Stimulated activated CD4-positive, alpha-beta T cell treated with anti-CD3 and anti-CD28 coated beads, Interleukin-12 subunit alpha, Interleukin-12 subunit beta, amount 100 ng/mL, for 48 hours (primary cell): ENCODE measurements around the gene TMEM116.
"Not testable (repeated sequence)": the region's sequence is repeated elsewhere in the genome, so short reads cannot be mapped to it uniquely, and the experiment has no call there.

Source experiments
- DNase-seq, 3 donors: peaks; one replicate each; pipeline ENCODE4 v3.0.0-alpha.2; 2020; ENCODE audit warnings: low read depth in 2 of 3, low spot score in 1 of 3

The TMEM116 gene

DNA sequence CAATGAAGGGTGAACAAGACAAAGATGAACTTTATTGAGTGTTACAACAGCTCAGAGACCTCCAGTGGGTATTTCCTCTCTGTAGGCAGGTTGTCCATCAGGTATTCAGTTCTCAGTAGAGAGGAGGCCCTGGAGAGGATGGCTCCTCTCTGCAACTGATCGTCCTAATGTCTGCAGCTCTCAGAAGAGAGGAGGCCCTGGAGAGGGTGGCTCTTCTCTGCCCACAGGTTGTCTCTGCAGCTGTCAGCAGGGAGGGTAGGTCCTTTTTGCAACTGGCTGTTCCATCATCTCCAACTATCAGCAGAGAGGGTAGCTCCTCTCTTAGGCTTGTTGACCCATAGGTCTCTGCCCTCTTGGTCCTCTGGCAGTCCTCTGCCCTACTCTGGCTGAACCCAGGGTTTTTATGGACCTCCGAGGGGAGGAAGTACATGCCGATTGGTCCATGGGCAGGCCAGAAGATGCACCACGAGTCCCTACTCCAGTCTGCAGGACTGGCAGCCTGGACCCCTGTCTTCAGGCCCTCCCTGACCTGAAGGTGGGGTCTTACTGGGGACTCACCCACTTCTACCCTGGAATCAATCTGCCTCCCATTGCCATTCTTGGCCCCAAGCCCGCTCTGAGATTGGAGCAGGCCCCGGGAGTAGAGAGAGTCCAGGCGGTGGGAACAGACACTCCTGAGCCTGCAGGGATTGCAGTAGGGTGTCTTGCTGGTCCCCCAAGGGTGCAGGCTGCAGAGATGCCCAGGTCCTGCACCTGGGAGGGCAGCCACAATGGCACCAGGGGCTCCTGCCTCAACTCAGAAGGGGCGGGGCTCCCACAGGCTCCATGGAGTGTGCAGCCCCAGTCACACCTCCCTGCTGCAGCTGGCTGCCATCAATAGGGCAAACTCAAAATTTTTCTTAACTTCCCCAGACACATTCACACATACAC is 2.3 kb downstream of the TMEM116 start:
- no peak for DNase-seq

DNA sequence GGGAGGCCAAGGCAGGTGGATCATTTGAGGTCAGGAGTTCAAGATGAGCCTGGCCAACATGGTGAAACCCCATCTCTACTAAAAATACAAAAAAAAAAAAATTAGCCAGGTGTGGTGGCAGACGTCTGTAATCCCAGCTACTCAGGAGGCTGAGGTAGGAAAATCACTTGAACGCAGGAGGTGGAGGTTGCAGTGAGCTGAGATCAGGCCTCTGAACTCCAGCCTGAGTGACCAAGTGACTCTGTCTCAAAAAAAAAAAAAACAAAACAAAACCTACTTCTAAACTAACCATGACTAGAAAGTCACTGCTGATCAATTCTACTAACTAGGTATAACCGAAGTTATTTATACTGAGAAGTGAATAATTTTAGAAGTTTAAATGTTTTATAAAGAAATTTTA is 3.4 kb downstream of the TMEM116 start:
- not testable (repeated sequence) for DNase-seq

DNA sequence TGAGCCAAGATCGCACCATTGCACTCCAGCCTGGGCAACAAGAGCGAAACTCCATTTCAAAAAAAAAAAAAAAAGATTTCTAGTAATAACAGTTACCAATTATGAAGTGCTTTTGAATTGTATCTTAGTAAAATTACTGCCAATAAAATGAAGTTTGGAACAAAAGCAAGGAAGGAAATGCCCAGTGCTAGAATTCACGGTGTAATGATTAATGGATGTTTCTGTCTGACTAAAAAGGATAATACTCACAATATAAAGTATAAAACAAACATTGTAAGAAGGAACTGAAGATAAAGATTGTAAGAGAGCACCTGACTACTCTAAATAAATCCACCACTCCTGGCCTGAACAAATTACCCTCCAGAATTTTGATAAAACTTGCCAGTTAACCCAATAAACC is 4.0 kb downstream of the TMEM116 start:
- no peak for DNase-seq

DNA sequence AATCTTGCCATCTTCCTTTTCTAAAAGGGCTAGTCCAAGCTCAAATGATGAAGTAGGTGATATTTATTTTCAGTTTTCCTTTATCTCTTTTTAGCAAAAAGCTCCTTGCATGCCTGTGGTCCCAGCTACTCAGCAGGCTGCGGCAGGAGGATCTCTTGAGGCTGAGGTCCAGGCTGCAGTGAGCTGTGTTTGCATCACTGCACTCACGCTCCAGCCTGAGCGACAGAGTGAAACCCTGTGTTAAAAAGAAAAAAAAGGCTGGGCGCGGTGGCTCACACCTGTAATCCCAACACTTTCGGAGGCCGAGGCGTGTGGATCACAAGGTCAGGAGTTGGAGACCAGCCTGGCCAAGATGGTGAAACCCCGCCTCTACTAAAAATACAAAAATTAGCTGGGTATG is 5.0 kb downstream of the TMEM116 start:
- DNase-seq = no peak

DNA sequence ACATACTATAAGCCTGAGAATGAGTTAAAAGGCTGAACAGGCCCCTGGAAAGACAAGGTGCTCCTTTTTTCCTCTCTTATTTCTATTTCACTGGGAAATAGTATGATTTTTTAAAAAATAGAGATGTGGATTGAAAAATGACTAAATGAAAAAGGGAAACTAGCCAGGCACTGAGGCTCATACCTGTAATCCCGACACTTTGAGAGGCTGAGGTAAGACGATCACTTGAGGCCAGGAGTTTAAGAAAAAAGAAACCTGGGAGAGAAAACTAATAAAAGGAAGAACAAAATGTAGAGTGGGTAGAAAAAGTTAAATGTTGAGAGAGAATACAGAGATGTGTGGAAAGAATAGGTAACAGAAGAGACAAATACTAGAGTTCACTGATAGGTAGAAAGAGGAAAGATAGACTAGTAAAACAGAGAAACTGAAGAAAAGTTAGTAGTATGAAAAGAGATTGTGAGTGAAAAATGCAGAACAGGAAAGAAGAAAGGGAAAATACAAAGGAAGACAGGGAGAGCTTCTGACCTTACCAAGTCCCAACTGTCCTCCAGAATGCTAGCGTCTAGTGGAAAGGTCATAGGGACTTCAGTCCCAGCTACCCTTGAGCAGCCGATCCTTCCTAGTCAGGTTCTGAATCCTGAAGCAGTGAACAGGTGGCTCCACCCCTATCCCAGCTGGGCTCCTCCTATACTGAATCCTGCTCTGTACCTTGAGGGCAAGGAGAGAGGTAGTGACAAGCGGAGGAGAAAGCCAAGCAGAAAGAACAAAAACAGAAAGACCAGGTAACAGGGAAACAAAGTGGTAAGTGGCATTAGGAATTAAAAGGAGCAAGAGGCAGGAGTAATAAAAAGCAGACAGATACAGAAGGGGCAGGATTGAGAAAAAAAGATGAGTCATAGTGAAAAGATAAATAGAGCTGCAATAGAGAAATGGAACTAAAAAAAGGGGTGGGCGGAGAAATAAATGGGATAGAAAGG is 7.3 kb downstream of the TMEM116 start:
- DNase-seq = no peak

DNA sequence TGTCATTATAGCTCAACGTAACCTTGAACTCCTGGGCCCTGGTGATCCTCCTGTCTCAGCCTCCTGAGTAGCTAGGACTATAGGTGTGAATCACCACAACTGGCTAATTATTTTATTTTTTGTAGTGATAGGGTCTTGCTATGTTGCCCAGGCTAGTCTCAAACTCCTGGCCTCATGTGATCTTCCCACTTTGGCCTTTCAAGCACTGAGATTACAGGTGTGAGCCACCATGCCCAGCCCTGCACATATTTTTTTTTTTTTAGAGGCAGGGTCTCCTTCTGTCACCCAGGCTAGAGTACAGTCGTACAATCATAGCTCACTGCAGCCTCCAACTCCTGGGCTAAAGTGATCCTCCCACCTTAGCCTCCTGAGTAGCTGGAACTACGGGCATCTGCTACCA is 8.9 kb downstream of the TMEM116 start:
- DNase-seq = no peak

DNA sequence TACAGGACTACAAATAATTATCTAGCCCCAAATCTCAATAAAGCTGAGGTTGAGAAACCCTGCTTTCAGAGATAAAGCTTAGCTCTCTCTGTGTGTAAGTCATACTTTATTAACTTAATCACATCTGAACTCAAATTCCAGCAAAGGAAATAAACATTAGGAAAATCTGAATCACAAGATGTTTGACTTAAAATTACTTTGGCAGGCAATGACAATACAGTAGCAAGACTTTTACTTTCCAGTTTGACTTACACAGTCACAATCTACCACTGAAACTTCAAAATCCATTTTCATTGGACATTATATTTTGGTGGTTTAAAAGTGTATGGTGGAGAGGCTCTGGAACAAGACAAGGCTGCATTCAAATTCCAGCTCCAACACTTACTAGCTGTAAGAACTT is 11.4 kb downstream of the TMEM116 start:
- DNase-seq = no peak

DNA sequence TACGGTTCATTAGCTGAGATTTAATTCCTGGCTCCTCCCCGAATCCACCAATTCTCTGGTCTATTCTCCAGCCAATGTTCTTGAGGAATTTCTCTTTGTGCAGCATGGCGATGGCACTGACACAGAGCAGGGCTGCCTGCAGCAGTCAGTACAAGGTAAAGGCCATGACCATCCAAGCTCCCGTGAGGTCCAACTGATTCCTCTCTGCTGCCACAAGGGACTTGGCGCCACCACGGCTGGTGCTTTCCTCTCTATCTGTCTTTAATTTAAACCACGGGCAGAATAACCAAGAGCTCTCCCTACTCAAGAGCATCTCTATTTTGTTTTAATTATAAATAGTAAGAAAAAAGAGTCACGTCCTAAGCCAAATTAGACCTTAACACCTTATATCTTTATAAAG is 12.1 kb downstream of the TMEM116 start:
- no peak for DNase-seq

DNA sequence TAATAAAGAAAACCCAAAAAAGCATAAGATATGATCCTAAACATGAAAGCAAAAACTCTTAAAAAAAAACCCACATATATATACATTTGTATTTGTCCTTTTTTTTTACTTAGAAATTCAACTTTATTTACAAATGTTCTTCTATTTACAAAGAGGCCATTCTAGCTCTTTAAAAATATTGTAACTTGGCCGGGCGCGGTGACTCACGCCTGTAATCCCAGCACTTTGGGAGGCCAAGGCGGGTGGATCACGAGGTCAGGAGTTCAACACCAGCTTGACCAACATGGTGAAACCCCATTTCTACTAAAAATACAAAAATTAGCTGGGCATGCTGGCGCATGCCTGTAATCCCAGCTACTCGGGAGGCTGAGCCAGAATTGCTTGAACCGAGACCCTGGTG is 13.8 kb downstream of the TMEM116 start:
- DNase-seq = not testable (repeated sequence)

DNA sequence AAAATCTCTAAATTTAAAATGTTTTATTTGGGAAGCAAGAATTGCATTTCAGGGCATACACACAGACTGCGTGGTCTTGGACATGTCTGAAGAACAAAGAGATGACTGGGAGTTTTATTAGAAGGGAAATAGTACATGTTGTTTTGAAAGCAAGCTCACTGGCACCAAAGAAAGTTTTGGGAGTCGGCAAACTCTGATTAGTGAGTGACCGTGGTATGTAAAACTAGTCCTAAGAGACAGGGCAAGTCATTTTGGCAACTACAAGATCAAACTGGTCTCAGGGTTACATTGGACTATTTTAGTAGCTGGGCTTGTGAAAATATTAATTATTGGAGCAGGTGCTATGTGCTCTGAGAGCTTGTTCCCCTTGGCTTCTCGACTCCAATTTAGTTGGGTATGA is 14.9 kb downstream of the TMEM116 start:
- DNase-seq = no peak

DNA sequence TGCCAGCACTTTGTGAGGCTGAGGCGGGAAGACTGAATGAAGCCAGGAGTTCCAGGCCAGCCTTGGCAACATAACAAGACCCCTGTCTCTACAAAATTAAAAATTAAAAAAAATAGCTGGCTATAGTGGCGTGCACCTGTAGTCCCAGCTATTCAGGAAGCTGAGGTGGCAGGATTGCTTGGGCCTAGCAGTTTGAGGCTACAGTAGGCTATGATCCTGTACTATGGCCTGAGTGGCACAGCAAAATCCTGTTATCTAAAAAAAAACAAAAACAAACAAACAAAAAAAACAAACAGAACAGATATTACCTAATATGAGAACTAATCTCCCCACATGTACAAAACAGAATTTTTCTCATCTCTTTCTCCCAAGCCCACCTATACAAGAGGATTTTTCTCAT is 15.7 kb downstream of the TMEM116 start:
- no peak for DNase-seq

DNA sequence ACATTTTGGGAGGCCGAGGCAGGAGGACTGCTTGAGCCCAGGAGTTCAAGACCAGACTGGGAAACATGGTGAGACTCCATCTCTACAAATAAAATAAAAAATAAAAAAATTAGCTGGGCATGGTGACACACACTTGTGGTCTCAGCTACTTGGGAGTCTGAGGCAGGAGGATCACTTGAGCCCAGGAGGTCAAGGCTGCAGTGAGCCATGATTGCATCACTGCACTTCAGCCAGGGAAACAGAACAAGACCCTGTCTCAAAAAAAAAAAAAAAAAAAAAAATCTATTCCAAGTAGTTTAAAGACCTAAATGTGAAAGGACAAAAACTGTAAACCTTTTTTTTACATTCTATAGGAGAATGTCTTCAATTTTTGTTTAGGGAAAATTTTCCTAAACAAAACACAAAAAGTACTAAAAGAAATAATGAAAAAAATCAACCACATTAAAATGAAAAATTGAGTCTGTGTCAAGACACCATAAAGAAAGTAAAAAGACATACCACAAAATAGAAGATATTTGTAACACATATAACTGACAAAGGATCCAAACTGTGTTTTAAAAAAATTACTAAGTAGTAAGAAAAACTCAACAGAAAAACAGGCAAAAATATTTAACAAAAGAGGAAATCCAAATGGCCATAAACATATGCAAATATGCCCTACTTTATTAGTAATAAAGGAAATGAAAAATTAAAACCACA is 17.0 kb downstream of the TMEM116 start:
- DNase-seq = no peak

DNA sequence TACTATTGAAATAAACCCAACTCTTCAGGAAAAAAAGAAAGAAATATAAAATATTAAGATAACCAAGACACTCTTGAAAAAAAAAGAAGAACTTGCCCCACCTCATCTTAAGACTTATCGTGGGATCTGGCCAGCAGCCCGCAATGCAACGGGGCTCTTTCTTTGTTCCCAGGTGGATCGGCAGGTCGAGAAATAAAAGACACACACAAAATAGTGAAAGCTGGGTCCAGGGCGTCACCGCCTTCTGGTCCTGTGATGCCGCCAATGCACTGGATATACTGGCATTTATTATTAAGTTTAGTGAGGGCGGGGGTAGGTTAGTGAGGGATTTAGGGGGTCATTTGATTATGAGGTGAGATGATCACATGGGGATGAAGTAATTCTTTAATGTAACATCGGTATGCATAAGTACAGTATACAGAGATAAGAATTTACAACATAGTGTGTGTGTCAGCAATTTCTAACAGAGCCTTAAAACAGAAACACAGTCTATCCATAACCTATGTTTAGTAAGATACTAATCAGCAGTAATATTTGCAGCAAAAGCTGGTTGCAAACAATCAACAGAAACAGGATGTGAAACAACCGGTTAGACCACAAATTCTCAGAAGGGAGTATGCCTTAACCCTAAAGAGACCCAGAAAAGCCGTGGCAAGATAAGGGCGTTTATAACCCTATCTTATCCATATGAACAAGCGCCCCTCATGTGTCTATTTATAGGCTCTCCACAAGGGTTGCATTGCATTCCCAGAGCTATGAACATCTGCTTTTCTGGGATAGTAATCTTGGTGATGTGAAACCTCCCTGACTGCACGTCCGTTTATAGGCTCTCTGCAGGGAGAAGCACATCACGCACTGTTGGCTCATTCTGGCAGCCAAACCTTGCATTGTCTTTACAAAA is 18.5 kb downstream of the TMEM116 start:
- not testable (repeated sequence) for DNase-seq

DNA sequence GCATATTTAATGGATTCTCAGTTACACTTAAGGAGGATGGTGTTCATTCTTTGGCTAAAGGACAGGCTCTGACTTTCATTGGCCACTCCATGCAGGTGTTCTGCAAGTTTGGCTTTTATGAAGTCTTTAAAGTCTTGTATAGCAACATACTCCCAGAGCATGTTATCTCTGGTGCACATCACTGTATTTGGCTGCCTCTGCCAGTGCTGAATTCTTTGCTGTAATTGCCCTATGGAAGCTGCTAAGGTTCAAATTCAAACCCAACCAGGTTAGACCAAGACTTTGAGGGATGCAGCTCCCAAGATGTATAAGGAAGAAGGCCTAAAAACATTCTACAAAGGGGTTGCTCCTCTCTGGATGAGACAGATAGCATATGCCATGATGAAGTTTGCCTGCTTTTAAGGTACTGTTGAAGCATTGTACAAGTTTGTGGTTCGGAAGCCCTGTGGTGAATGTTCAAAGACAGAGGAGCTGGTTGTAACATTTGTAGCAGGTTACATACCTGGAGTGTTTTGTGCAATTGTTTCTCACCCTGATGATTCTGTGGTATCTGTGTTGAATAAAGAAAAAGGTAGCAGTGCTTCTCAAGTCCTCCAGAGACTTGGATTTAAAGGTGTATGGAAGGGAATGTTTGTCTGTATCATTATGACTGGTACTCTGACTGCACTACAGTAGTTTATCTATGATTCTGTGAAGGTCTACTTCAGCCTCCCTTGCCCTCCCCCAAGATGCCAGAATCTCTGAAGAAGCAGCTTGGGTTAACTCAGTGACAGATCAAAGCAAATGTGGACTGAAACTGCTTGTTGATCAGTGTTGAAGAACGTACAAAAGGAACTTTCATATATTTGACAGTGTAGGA is 19.4 kb downstream of the TMEM116 start:
- no peak for DNase-seq

DNA sequence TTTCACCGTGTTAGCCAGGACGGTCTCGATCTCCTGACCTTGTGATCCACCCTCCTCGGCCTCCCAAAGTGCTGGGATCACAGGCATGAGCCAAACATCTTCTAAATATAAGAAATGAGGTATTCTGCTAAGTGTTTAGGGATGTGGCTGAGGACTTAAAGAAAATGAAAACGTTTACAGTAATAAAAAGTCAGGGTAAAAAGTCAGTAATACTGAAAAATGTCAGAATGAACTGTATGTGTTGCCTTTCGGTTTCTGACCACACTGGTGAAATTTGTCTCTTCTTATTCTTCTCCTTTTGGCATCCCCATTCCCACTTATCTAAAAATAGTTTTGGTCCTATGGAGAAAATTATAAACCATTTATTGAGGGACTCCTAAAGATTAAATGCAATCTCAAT is 20.5 kb downstream of the TMEM116 start:
- DNase-seq = no peak

DNA sequence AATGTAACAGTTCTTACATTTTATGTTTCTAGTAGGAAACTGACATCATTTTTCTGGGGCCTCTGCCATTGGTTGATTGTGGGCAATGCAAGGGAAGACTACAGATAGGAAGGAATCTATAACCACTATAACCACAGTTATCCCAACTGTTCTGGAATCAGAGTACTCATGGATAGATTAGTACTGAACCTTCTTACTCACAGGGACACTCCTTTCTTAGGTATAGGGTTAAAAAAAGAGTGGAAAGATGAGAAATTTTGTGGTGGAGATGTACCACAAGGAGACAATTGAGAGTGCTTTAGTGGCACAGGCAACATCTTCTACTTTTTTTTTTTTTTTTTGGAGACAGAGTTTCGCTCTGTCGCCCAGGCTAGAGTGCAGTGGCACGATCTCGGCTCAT is 21.0 kb downstream of the TMEM116 start:
- DNase-seq = no peak

DNA sequence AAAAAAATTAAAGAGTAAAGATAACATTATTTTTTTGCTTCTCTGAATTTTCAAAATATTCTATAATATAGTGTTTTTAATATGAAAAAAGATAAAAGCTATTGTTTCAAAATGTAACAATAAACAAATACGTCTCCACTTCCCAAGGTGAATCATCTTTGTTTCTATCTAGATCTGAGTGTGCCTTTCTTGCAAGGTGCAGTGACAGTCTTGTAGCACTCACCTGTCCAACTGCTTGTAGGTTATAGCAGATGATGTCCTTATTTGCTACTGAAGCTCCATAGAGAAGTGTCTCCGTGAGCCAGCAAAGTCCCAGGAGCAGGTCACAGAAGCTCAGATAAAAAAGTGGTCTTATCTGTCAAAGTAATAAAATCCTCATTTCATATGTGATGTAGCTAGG is 21.4 kb downstream of the TMEM116 start:
- DNase-seq = no peak

DNA sequence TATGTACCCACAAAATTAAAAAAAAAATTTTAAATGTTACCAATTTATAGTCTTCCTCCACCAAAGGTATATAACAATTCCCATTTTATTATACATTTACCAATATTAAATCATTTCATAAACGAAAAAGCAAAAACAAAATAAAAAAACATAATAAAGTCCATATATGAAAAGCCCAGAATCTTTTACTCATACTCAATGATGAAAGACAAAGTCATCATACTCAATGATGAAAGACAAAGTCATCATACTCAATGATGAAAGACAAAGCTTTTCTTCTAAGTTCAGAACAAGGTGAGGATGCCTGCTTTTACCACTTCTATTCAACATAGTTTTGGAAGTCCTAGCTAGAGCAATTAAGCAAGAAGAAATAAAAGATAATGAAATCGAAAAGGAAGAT is 28.1 kb downstream of the TMEM116 start:
- no peak for DNase-seq

DNA sequence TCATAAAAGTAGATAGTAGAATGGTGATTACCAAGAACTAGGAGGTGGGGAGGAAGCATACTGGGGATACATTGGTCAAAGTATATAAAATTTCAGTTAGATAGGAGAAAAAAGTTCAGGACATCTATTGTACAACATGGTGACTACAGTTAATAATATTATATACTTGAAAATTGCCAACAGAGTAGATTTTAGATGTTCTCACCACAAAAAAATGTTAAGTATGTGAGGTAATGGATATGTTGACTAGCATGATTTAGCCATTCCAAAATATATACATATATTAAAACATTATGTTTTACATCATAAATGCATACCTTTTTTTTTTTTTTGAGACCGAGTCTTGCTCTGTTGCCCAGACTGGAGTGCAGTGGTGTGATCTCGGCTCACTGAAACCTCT is 31.0 kb downstream of the TMEM116 start:
- DNase-seq = no peak
